ENCODE measurements around the gene EIF4B. TPM values are rescaled to one million over a fixed set of nuclear protein-coding genes. Genes with fewer than 3 reads are reported as not detected.

EIF4B gene
- total and polyA plus RNA-seq, 9 of the 15 experiments (the other 6 are each of a cell fraction or from before 2014, with no cell fraction given), result 138 to 669 (median 552) TPM

DNA sequence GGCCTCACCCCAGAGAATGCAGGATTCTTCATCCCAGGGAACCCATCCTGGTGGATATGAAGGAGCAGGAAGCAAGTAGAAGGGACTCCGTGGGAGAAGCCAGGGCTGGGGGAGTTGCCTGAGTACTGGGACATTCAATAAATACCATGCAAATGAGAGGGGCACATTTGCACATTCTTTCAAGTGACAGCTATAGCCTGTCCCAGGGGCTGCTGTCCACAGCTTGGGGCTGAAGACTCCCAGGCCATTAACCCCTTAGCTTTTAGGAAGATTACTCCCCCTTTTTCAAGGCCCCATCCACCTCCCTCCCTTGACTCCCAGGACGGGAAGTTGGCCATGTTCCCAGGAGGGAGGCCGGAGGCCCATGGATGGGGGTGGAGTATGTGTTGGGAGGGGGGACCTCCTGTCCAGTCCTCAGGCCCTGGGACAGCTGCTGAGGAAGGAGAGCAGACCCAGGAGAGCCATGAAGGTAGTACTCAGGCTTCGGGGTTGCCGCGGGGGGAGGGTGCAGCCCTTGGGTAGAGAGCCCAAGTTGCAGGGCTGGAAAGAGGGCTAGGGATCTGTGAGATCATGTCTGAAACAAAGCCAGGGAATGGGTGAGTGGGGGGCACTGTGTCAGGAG lies 42.6 kb downstream of the EIF4B start (continued):
- TF ChIP-seq TAF1 (IDR thresholded peaks at IDR 0.05; ENCODE audit: control insufficient read depth, extremely low read depth, insufficient read depth, low read length, severe bottlenecking) (no peak), MTA1 (IDR thresholded peaks at IDR 0.05; ENCODE audit: borderline replicate concordance) (no peak), RHOXF2B (CRISPR knock-in tag; conservative IDR thresholded peaks at IDR 0.05) (no peak), KLF16 (IDR thresholded peaks at IDR 0.05) (no peak), ELF1 (tag; IDR thresholded peaks at IDR 0.05) (no peak), ZNF174 (CRISPR knock-in tag; IDR thresholded peaks at IDR 0.05) (no peak), SMAD3 (CRISPR knock-in tag; conservative IDR thresholded peaks at IDR 0.05) (no peak), SIN3A (IDR thresholded peaks at IDR 0.05; ENCODE audit: borderline replicate concordance in 2 of 2, control insufficient read depth in 1 of 2, low read depth in 2 of 2, low read length in 2 of 2) (peak in 1 of 2 experiments; percentile 87; a peak in 1 of 4 replicates), ZFX (CRISPR knock-in tag; IDR thresholded peaks at IDR 0.05) (peak; percentile 42; the same call in 1 of the 2 replicates)
- TF ChIP-seq, protein P1, sequence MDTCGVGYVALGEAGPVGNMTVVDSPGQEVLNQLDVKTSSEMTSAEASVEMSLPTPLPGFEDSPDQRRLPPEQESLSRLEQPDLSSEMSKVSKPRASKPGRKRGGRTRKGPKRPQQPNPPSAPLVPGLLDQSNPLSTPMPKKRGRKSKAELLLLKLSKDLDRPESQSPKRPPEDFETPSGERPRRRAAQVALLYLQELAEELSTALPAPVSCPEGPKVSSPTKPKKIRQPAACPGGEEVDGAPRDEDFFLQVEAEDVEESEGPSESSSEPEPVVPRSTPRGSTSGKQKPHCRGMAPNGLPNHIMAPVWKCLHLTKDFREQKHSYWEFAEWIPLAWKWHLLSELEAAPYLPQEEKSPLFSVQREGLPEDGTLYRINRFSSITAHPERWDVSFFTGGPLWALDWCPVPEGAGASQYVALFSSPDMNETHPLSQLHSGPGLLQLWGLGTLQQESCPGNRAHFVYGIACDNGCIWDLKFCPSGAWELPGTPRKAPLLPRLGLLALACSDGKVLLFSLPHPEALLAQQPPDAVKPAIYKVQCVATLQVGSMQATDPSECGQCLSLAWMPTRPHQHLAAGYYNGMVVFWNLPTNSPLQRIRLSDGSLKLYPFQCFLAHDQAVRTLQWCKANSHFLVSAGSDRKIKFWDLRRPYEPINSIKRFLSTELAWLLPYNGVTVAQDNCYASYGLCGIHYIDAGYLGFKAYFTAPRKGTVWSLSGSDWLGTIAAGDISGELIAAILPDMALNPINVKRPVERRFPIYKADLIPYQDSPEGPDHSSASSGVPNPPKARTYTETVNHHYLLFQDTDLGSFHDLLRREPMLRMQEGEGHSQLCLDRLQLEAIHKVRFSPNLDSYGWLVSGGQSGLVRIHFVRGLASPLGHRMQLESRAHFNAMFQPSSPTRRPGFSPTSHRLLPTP (IDR thresholded peaks at IDR 0.05; ENCODE audit: borderline replicate concordance, extremely low read depth, insufficient read length), result no peak
- TF ChIP-seq, protein P2, sequence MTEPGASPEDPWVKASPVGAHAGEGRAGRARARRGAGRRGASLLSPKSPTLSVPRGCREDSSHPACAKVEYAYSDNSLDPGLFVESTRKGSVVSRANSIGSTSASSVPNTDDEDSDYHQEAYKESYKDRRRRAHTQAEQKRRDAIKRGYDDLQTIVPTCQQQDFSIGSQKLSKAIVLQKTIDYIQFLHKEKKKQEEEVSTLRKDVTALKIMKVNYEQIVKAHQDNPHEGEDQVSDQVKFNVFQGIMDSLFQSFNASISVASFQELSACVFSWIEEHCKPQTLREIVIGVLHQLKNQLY (CRISPR knock-in tag; conservative IDR thresholded peaks at IDR 0.05), result no peak
- TF ChIP-seq, protein P3, sequence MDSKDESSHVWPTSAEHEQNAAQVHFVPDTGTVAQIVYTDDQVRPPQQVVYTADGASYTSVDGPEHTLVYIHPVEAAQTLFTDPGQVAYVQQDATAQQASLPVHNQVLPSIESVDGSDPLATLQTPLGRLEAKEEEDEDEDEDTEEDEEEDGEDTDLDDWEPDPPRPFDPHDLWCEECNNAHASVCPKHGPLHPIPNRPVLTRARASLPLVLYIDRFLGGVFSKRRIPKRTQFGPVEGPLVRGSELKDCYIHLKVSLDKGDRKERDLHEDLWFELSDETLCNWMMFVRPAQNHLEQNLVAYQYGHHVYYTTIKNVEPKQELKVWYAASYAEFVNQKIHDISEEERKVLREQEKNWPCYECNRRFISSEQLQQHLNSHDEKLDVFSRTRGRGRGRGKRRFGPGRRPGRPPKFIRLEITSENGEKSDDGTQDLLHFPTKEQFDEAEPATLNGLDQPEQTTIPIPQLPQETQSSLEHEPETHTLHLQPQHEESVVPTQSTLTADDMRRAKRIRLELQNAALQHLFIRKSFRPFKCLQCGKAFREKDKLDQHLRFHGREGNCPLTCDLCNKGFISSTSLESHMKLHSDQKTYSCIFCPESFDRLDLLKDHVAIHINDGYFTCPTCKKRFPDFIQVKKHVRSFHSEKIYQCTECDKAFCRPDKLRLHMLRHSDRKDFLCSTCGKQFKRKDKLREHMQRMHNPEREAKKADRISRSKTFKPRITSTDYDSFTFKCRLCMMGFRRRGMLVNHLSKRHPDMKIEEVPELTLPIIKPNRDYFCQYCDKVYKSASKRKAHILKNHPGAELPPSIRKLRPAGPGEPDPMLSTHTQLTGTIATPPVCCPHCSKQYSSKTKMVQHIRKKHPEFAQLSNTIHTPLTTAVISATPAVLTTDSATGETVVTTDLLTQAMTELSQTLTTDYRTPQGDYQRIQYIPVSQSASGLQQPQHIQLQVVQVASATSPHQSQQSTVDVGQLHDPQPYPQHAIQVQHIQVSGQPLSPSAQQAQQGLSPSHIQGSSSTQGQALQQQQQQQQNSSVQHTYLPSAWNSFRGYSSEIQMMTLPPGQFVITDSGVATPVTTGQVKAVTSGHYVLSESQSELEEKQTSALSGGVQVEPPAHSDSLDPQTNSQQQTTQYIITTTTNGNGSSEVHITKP (IDR thresholded peaks at IDR 0.05; ENCODE audit: partially characterized antibody), result no peak
